Measurements from ENCODE around the gene MAFB. TPM values are rescaled to one million over a fixed set of nuclear protein-coding genes. Genes with fewer than 3 reads are reported as not detected.

MAFB gene
- polyA plus RNA-seq, 1 donor, result 8.8 TPM

GRCh38 chr20:40705413-40705812, 16.4 kb upstream of the MAFB start:
- peaks cover 7% of the 10 kb centered on the region for H3K27me3 ChIP-seq (ENCODE audit: control insufficient read depth, insufficient read depth, low read length)
- no peaks in the 10 kb centered on the region for H3K4me1 ChIP-seq (ENCODE audit: control insufficient read depth, insufficient read depth, low read length)
- H3K9me3 ChIP-seq (ENCODE audit: control insufficient read depth, low read depth, low read length), result no peaks in the 10 kb centered on the region
- H3K4me3 ChIP-seq (ENCODE audit: low read length), result no peak overlapping the region
- H3K27ac ChIP-seq (ENCODE audit: low read length), result no peak overlapping the region
- DNase-seq, result no peak
- no peaks in the 10 kb centered on the region for H3K36me3 ChIP-seq (ENCODE audit: control insufficient read depth, insufficient read depth, low read length)
- WGBS (ENCODE audit: insufficient coverage, low lambda C conversion rate), result no CpG with 5 or more reads among the region's 3 CpGs

- H3K27ac ChIP-seq (ENCODE audit: low read length), result no peak overlapping the region
- 60% methylated on average over 1 of the region's 4 CpGs for WGBS (ENCODE audit: insufficient coverage, low lambda C conversion rate)
- H3K4me3 ChIP-seq (ENCODE audit: low read length), result no peak overlapping the region
- no peaks in the 10 kb centered on the region for H3K9me3 ChIP-seq (ENCODE audit: control insufficient read depth, low read depth, low read length)
- no peaks in the 10 kb centered on the region for H3K36me3 ChIP-seq (ENCODE audit: control insufficient read depth, insufficient read depth, low read length)
- no peaks in the 10 kb centered on the region for H3K4me1 ChIP-seq (ENCODE audit: control insufficient read depth, insufficient read depth, low read length)
- DNase-seq, result no peak
- H3K27me3 ChIP-seq (ENCODE audit: control insufficient read depth, insufficient read depth, low read length), result peaks cover 7% of the 10 kb centered on the region
Measured at GRCh38 chr20:40704828-40705227, 15.8 kb upstream of the MAFB start.

- no CpG with 5 or more reads among the region's 8 CpGs for WGBS (ENCODE audit: insufficient coverage, low lambda C conversion rate)
Measured at GRCh38 chr20:40703975-40704530, 15.0 kb upstream of the MAFB start.

GRCh38 chr20:40702504-40702903, 13.5 kb upstream of the MAFB start:
- 89% methylated on average over 2 of the region's 4 CpGs for WGBS (ENCODE audit: insufficient coverage, low lambda C conversion rate)
- no peaks in the 10 kb centered on the region for H3K36me3 ChIP-seq (ENCODE audit: control insufficient read depth, insufficient read depth, low read length)
- H3K9me3 ChIP-seq (ENCODE audit: control insufficient read depth, low read depth, low read length), result no peaks in the 10 kb centered on the region
- no peaks in the 10 kb centered on the region for H3K4me1 ChIP-seq (ENCODE audit: control insufficient read depth, insufficient read depth, low read length)
- no peak overlapping the region for H3K27ac ChIP-seq (ENCODE audit: low read length)
- H3K4me3 ChIP-seq (ENCODE audit: low read length), result no peak overlapping the region
- H3K27me3 ChIP-seq (ENCODE audit: control insufficient read depth, insufficient read depth, low read length), result peaks cover 26% of the 10 kb centered on the region
- no peak for DNase-seq

More at GRCh38 chr20:40703975-40704530, 15.0 kb upstream of the MAFB start:
- Histone ChIP-seq H3K9me3 (ENCODE audit: control insufficient read depth, low read depth, low read length) (no peaks in the 10 kb centered on the region), H3K27me3 (ENCODE audit: control insufficient read depth, insufficient read depth, low read length) (peaks cover 12% of the 10 kb centered on the region), H3K4me3 (ENCODE audit: low read length) (no peak overlapping the region), H3K36me3 (ENCODE audit: control insufficient read depth, insufficient read depth, low read length) (no peaks in the 10 kb centered on the region), H3K4me1 (ENCODE audit: control insufficient read depth, insufficient read depth, low read length) (no peaks in the 10 kb centered on the region), H3K27ac (ENCODE audit: low read length) (no peak overlapping the region)
- no peak for DNase-seq

- no peaks in the 10 kb centered on the region for H3K36me3 ChIP-seq (ENCODE audit: control insufficient read depth, insufficient read depth, low read length)
- H3K9me3 ChIP-seq (ENCODE audit: control insufficient read depth, low read depth, low read length), result no peaks in the 10 kb centered on the region
- no peak overlapping the region for H3K27ac ChIP-seq (ENCODE audit: low read length)
- DNase-seq, result no peak
- peaks cover 63% of the 10 kb centered on the region for H3K27me3 ChIP-seq (ENCODE audit: control insufficient read depth, insufficient read depth, low read length)
- H3K4me3 ChIP-seq (ENCODE audit: low read length), result no peak overlapping the region
- H3K4me1 ChIP-seq (ENCODE audit: control insufficient read depth, insufficient read depth, low read length), result no peaks in the 10 kb centered on the region
Measured at GRCh38 chr20:40698744-40699143, 9.7 kb upstream of the MAFB start.

- Histone ChIP-seq H3K36me3 (ENCODE audit: control insufficient read depth, insufficient read depth, low read length) (no peaks in the 10 kb centered on the region), H3K4me3 (ENCODE audit: low read length) (no peak overlapping the region), H3K27ac (ENCODE audit: low read length) (no peak overlapping the region), H3K27me3 (ENCODE audit: control insufficient read depth, insufficient read depth, low read length) (peaks cover 68% of the 10 kb centered on the region), H3K4me1 (ENCODE audit: control insufficient read depth, insufficient read depth, low read length) (no peaks in the 10 kb centered on the region), H3K9me3 (ENCODE audit: control insufficient read depth, low read depth, low read length) (no peaks in the 10 kb centered on the region)
- WGBS (ENCODE audit: insufficient coverage, low lambda C conversion rate), result no CpG with 5 or more reads among the region's 1 CpG
- no peak for DNase-seq
Measured at GRCh38 chr20:40698281-40698680, 9.2 kb upstream of the MAFB start.

GRCh38 chr20:40697541-40697940, 8.5 kb upstream of the MAFB start:
- Histone ChIP-seq H3K27me3 (ENCODE audit: control insufficient read depth, insufficient read depth, low read length) (peaks cover 75% of the 10 kb centered on the region), H3K4me3 (ENCODE audit: low read length) (no peak overlapping the region), H3K27ac (ENCODE audit: low read length) (no peak overlapping the region), H3K36me3 (ENCODE audit: control insufficient read depth, insufficient read depth, low read length) (no peaks in the 10 kb centered on the region), H3K9me3 (ENCODE audit: control insufficient read depth, low read depth, low read length) (no peaks in the 10 kb centered on the region), H3K4me1 (ENCODE audit: control insufficient read depth, insufficient read depth, low read length) (no peaks in the 10 kb centered on the region)
- no CpG with 5 or more reads among the region's 5 CpGs for WGBS (ENCODE audit: insufficient coverage, low lambda C conversion rate)
- no peak for DNase-seq

- Histone ChIP-seq H3K36me3 (ENCODE audit: control insufficient read depth, insufficient read depth, low read length) (no peaks in the 10 kb centered on the region), H3K9me3 (ENCODE audit: control insufficient read depth, low read depth, low read length) (peaks cover 6% of the 10 kb centered on the region), H3K27ac (ENCODE audit: low read length) (no peak overlapping the region), H3K4me3 (ENCODE audit: low read length) (no peak overlapping the region), H3K27me3 (ENCODE audit: control insufficient read depth, insufficient read depth, low read length) (peaks cover 92% of the 10 kb centered on the region), H3K4me1 (ENCODE audit: control insufficient read depth, insufficient read depth, low read length) (peaks cover 2% of the 10 kb centered on the region)
- no peak for DNase-seq
Measured at GRCh38 chr20:40695214-40695613, 6.2 kb upstream of the MAFB start.

- Histone ChIP-seq H3K27ac (ENCODE audit: low read length) (no peak overlapping the region), H3K4me3 (ENCODE audit: low read length) (no peak overlapping the region), H3K9me3 (ENCODE audit: control insufficient read depth, low read depth, low read length) (peaks cover 7% of the 10 kb centered on the region), H3K36me3 (ENCODE audit: control insufficient read depth, insufficient read depth, low read length) (no peaks in the 10 kb centered on the region), H3K4me1 (ENCODE audit: control insufficient read depth, insufficient read depth, low read length) (peaks cover 6% of the 10 kb centered on the region), H3K27me3 (ENCODE audit: control insufficient read depth, insufficient read depth, low read length) (peaks cover 91% of the 10 kb centered on the region)
- no peak for DNase-seq
- no CpG with 5 or more reads among the region's 3 CpGs for WGBS (ENCODE audit: insufficient coverage, low lambda C conversion rate)
Measured at GRCh38 chr20:40694246-40694645, 5.2 kb upstream of the MAFB start.

- no peaks in the 10 kb centered on the region for H3K36me3 ChIP-seq (ENCODE audit: control insufficient read depth, insufficient read depth, low read length)
- H3K9me3 ChIP-seq (ENCODE audit: control insufficient read depth, low read depth, low read length), result peaks cover 7% of the 10 kb centered on the region
- WGBS (ENCODE audit: insufficient coverage, low lambda C conversion rate), result no CpG with 5 or more reads among the region's 52 CpGs
- H3K27ac ChIP-seq (ENCODE audit: low read length), result no peak overlapping the region
- peaks cover 86% of the 10 kb centered on the region for H3K27me3 ChIP-seq (ENCODE audit: control insufficient read depth, insufficient read depth, low read length)
- peaks cover 10% of the 10 kb centered on the region for H3K4me1 ChIP-seq (ENCODE audit: control insufficient read depth, insufficient read depth, low read length)
- no peak overlapping the region for H3K4me3 ChIP-seq (ENCODE audit: low read length)
- no peak for DNase-seq
Measured at GRCh38 chr20:40692240-40693011, 3.4 kb upstream of the MAFB start.

Data from large intestine (tissue), 3 donors.